HUES48 (cell line): ENCODE measurements around the gene ZNF148.

ENCODE experiments used
- H3K27ac ChIP-seq: one replicate; pipeline ENCODE4 v1.7.0; 2013; ENCODE audit warnings: low read depth, low read length, inconsistent platforms
- H3K27me3 ChIP-seq: 2 replicates; pipeline ENCODE4 v1.6.1; 2013; ENCODE audit warnings: mild to moderate bottlenecking, low read length; ENCODE audit not compliant: control insufficient read depth, insufficient read depth
- H3K36me3 ChIP-seq: 2 replicates; pipeline ENCODE4 v1.6.1; 2013; ENCODE audit warnings: low read length; ENCODE audit not compliant: control insufficient read depth, insufficient read depth
- H3K4me1 ChIP-seq: 2 replicates; pipeline ENCODE4 v1.6.1; 2013; ENCODE audit warnings: mild to moderate bottlenecking, low read length; ENCODE audit not compliant: control insufficient read depth, insufficient read depth
- H3K4me3 ChIP-seq: 2 replicates; pipeline ENCODE4 v1.5.1; 2013; ENCODE audit warnings: mild to moderate bottlenecking, low read depth, low read length
- H3K9ac ChIP-seq: 2 replicates; pipeline ENCODE4 v1.6.1; 2013; ENCODE audit warnings: mild to moderate bottlenecking, low read depth, low read length, moderate library complexity
- H3K9me3 ChIP-seq: 2 replicates; pipeline ENCODE4 v1.6.1; 2013; ENCODE audit warnings: low read length; ENCODE audit not compliant: control insufficient read depth, insufficient read depth

ZNF148 gene

GRCh38 chr3:125211523-125212090 is 163.5 kb downstream of the ZNF148 start:
- no peaks in the 10 kb centered on the region for H3K9me3 ChIP-seq
- H3K36me3 ChIP-seq, result no peaks in the 10 kb centered on the region
- peaks cover 22% of the 10 kb centered on the region for H3K4me1 ChIP-seq
- H3K27me3 ChIP-seq, result peaks cover 10% of the 10 kb centered on the region
- peak overlapping the region; percentile 73 for H3K4me3 ChIP-seq
- H3K9ac ChIP-seq, result peak overlapping the region; percentile 78
- no peak overlapping the region for H3K27ac ChIP-seq

- no peaks in the 10 kb centered on the region for H3K9me3 ChIP-seq
- H3K27me3 ChIP-seq, result peaks cover 3% of the 10 kb centered on the region
- H3K4me1 ChIP-seq, result peaks cover 11% of the 10 kb centered on the region
- no peak overlapping the region for H3K27ac ChIP-seq
- H3K36me3 ChIP-seq, result no peaks in the 10 kb centered on the region
- no peak overlapping the region for H3K9ac ChIP-seq
- H3K4me3 ChIP-seq, result no peak overlapping the region
Measured at GRCh38 chr3:125207949-125208568, 167.1 kb downstream of the ZNF148 start.

GRCh38 chr3:125207507-125207906 is 167.6 kb downstream of the ZNF148 start:
- Histone ChIP-seq H3K9ac (no peak overlapping the region), H3K4me1 (peaks cover 6% of the 10 kb centered on the region; the same call in 1 of the 2 replicates), H3K4me3 (no peak overlapping the region), H3K27ac (no peak overlapping the region), H3K27me3 (no peaks in the 10 kb centered on the region; the same call in 1 of the 2 replicates), H3K9me3 (no peaks in the 10 kb centered on the region), H3K36me3 (no peaks in the 10 kb centered on the region)

GRCh38 chr3:125206934-125207333 is 168.2 kb downstream of the ZNF148 start:
- Histone ChIP-seq H3K4me1 (peaks cover 6% of the 10 kb centered on the region; the same call in 1 of the 2 replicates), H3K36me3 (no peaks in the 10 kb centered on the region), H3K27ac (no peak overlapping the region), H3K4me3 (no peak overlapping the region), H3K9me3 (no peaks in the 10 kb centered on the region), H3K9ac (no peak overlapping the region), H3K27me3 (no peaks in the 10 kb centered on the region; the same call in 1 of the 2 replicates)

- Histone ChIP-seq H3K27ac (no peak overlapping the region), H3K4me3 (no peak overlapping the region), H3K9me3 (no peaks in the 10 kb centered on the region), H3K36me3 (no peaks in the 10 kb centered on the region), H3K4me1 (no peaks in the 10 kb centered on the region), H3K27me3 (no peaks in the 10 kb centered on the region), H3K9ac (no peak overlapping the region)
Measured at GRCh38 chr3:125203731-125204130, 171.4 kb downstream of the ZNF148 start.

GRCh38 chr3:125202197-125202596 is 172.9 kb downstream of the ZNF148 start:
- Histone ChIP-seq H3K9ac (no peak overlapping the region), H3K4me3 (no peak overlapping the region), H3K27me3 (no peaks in the 10 kb centered on the region), H3K36me3 (no peaks in the 10 kb centered on the region), H3K9me3 (no peaks in the 10 kb centered on the region), H3K4me1 (no peaks in the 10 kb centered on the region), H3K27ac (no peak overlapping the region)

GRCh38 chr3:125200731-125201139 is 174.4 kb downstream of the ZNF148 start:
- no peak overlapping the region for H3K9ac ChIP-seq
- no peaks in the 10 kb centered on the region for H3K4me1 ChIP-seq
- no peaks in the 10 kb centered on the region for H3K36me3 ChIP-seq
- no peaks in the 10 kb centered on the region for H3K9me3 ChIP-seq
- no peak overlapping the region for H3K4me3 ChIP-seq
- H3K27ac ChIP-seq, result no peak overlapping the region
- H3K27me3 ChIP-seq, result no peaks in the 10 kb centered on the region

GRCh38 chr3:125194849-125195601 is 180.1 kb downstream of the ZNF148 start:
- Histone ChIP-seq H3K9ac (no peak overlapping the region), H3K27me3 (no peaks in the 10 kb centered on the region), H3K9me3 (no peaks in the 10 kb centered on the region), H3K36me3 (peaks cover 3% of the 10 kb centered on the region), H3K27ac (no peak overlapping the region), H3K4me3 (no peak overlapping the region), H3K4me1 (peaks cover 20% of the 10 kb centered on the region)

GRCh38 chr3:125194061-125194848 is 180.9 kb downstream of the ZNF148 start:
- Histone ChIP-seq H3K9ac (no peak overlapping the region), H3K4me1 (peaks cover 20% of the 10 kb centered on the region), H3K4me3 (no peak overlapping the region), H3K27ac (no peak overlapping the region), H3K36me3 (peaks cover 8% of the 10 kb centered on the region), H3K9me3 (no peaks in the 10 kb centered on the region), H3K27me3 (no peaks in the 10 kb centered on the region)

- Histone ChIP-seq H3K36me3 (peaks cover 19% of the 10 kb centered on the region), H3K4me3 (no peak overlapping the region), H3K4me1 (peaks cover 26% of the 10 kb centered on the region), H3K27me3 (no peaks in the 10 kb centered on the region), H3K9me3 (no peaks in the 10 kb centered on the region), H3K27ac (peak overlapping the region; percentile 53), H3K9ac (no peak overlapping the region)
Measured at GRCh38 chr3:125192190-125193035, 182.7 kb downstream of the ZNF148 start.
